Ovary (tissue), 9 donors: ENCODE results near the gene SEMA6C. TPM values are rescaled to one million over a fixed set of nuclear protein-coding genes. Genes with fewer than 3 reads are reported as not detected.
A peak's percentile ranks its signal among the peaks of the same experiment; 100 is the strongest.

Experiments
- DNase-seq, 5 donors: peaks; one replicate each; pipeline ENCODE4 v3.0.0-alpha.2; 2019 to 2020
- H3K27ac ChIP-seq, 2 donors: fragments of 200-600 bp; one replicate each; pipeline versions ENCODE4 v1.5.1 to v1.8.0; 2019 to 2022
- H3K27me3 ChIP-seq: fragments of 200-600 bp; one replicate; pipeline ENCODE4 v1.8.0; 2022
- H3K36me3 ChIP-seq: fragments of 200-600 bp; sonication (generic); one replicate; pipeline ENCODE4 v1.5.1; 2019
- H3K4me1 ChIP-seq: one replicate; pipeline ENCODE4 v1.8.1; 2013; ENCODE audit warnings: mild to moderate bottlenecking, moderate library complexity; ENCODE audit not compliant: insufficient read depth
- H3K4me3 ChIP-seq: fragments of 200-600 bp; sonication (generic); one replicate; pipeline ENCODE4 v1.5.1; 2017
- H3K9me3 ChIP-seq, 2 donors: fragments of 200-600 bp in 1 of 2; sonication (generic) in 1 of 2; one replicate each; pipeline versions ENCODE4 v1.5.1 to v1.8.1; 2013 to 2019; ENCODE audit warnings: mild to moderate bottlenecking in 1 of 2, moderate library complexity in 1 of 2
- CTCF ChIP-seq, 3 donors: fragments of 450-650 bp in 2 of 3; fragments of 200-600 bp in 1 of 3; IDR thresholded peaks; one replicate each; pipeline versions ENCODE4 v1.5.1 to v1.8.0; 2016 to 2022; ENCODE audit warnings: antibody characterized with exemption in 3 of 3, mild to moderate bottlenecking in 1 of 3
- EP300 ChIP-seq: sonication (generic); formaldehyde crosslinking; IDR thresholded peaks from one replicate; pipeline ENCODE4 v1.6.1; 2017; ENCODE audit warnings: antibody characterized with exemption
- POLR2A ChIP-seq: fragments of 450-650 bp; IDR thresholded peaks from one replicate; pipeline ENCODE4 v1.6.1; 2017; ENCODE audit warnings: antibody characterized with exemption, mild to moderate bottlenecking, moderate library complexity
- WGBS, 3 donors: extraction: QIAGEN DNeasy Blood & Tissue Kit in 1 of 3; methylation state at CpG; one replicate each; pipeline versions ENCODE4 v1.1.5 to v1.1.7; 2013 to 2017; 5-methylcytosine and 5-hydroxymethylcytosine counted together
- intact Hi-C, 4 donors: fragments of 100-400 bp; cut with DNase I; formaldehyde crosslinking; loops; one replicate each; pipeline versions ENCODE4 v1.11.0 to v1.15.1; 2022 to 2023
- polyA plus RNA-seq, 2 donors: library from polyadenylated mRNA; stranded (reverse); fragments of 200-250 nt in 1 of 2; fragments of 350-450 nt in 1 of 2; fragmentation: Illumina TruSeq in 1 of 2; extraction: RNeasy Lipid Tissue Mini Kit (QIAGEN cat#74804) in 1 of 2; gene quantifications; one replicate each; pipeline ENCODE4 v1.2.3, GENCODE V29; 2013 to 2014
- total RNA-seq, 7 donors: library from RNA; depleted of rRNA in 2 of 7; stranded (reverse); fragments of >200 nt in 2 of 7; fragmentation: NEBNext Ultra II Directional in 3 of 7; extraction: Animal tissue kit (Norgen Biotek cat#: 25700) in 3 of 7; gene quantifications; one replicate each; pipeline versions ENCODE4 v1.1.0 to v1.2.4, GENCODE V29; 2016 to 2023
- donor health status: DM: no; HTN: no; CAD: no; lungs with moderate emphysema.
- donor health status: DM: no; HTN: no; CAD: no.
- donor health status: Bipolar disorder and iron deficiency.
- donor health status: DM: yes; HTN: yes; CAD: no.
- donor health status: DM: no; HTN: no; CAD: no.
- donor health status: DM: yes; HTN: yes; CAD: no.

SEMA6C gene
- total and polyA plus RNA-seq, 9 donors, result 5.0 to 18.0 (median 13.4) TPM

GRCh38 chr1:151167116-151167515 lies 20.7 kb upstream of the SEMA6C start:
- no peak for DNase-seq
- H3K4me1 ChIP-seq, result peaks cover 7% of the 10 kb centered on the region
- no peaks in the 10 kb centered on the region for H3K9me3 ChIP-seq
- no peaks in the 10 kb centered on the region for H3K27me3 ChIP-seq
- WGBS, 3 donors, result 84 to 86% (median 85%) methylated on average over 6 of the region's 6 CpGs
- intact Hi-C loops, result no loop called here
- H3K27ac ChIP-seq, result no peak overlapping the region
- H3K4me3 ChIP-seq, result no peak overlapping the region
- no peak for TF ChIP-seq EP300
- TF ChIP-seq CTCF (IDR thresholded peaks at IDR 0.05), result no peak
- TF ChIP-seq POLR2A, result no peak
- H3K36me3 ChIP-seq, result no peaks in the 10 kb centered on the region

- H3K4me1 ChIP-seq, result peaks cover 7% of the 10 kb centered on the region
- TF ChIP-seq EP300, result no peak
- TF ChIP-seq POLR2A, result no peak
- TF ChIP-seq CTCF (IDR thresholded peaks at IDR 0.05), result no peak
- H3K9me3 ChIP-seq, result no peaks in the 10 kb centered on the region
- H3K36me3 ChIP-seq, result no peaks in the 10 kb centered on the region
- H3K27ac ChIP-seq, result no peak overlapping the region
- intact Hi-C loops, result no loop called here
- 3 to 4% (median 3%) methylated on average over 15 of the region's 15 CpGs for WGBS, 3 donors
- H3K27me3 ChIP-seq, result no peaks in the 10 kb centered on the region
- peak overlapping the region; percentile 64 for H3K4me3 ChIP-seq
- no peak for DNase-seq
Observed at GRCh38 chr1:151166505-151166956, 20.1 kb upstream of the SEMA6C start.

GRCh38 chr1:151165738-151166504 lies 19.5 kb upstream of the SEMA6C start, which contains the start of the genes LYSMD1 and SCNM1:
TSS of gene LYSMD1 (minus strand) at chr1:151165902. CDS start at chr1:151165258, 644 bp downstream.
TSS of gene SCNM1 (plus strand) at chr1:151166144. CDS start at chr1:151166153, 9 bp downstream.
- 0 to 1% (median 0%) methylated on average over 38 of the region's 38 CpGs for WGBS, 3 donors
- no peaks in the 10 kb centered on the region for H3K27me3 ChIP-seq
- no peaks in the 10 kb centered on the region for H3K9me3 ChIP-seq
- H3K4me1 ChIP-seq, result peaks cover 7% of the 10 kb centered on the region
- no peaks in the 10 kb centered on the region for H3K36me3 ChIP-seq
- H3K4me3 ChIP-seq, result peak within 1 kb of the TSS; percentile 64
- H3K27ac ChIP-seq, result peak within 1 kb of the TSS; percentile 83 to 87
- peak; percentile 95 to 97 (median 96) for DNase-seq
- intact Hi-C loops, result no loop called here
- TF ChIP-seq CTCF (IDR thresholded peaks at IDR 0.05) (peak in 1 of 3 donors; percentile 42), EP300 (peak; percentile 72), POLR2A (no peak)

- peak in 4 of 5 donors; percentile 69 to 73 (median 71) for DNase-seq
- H3K4me3 ChIP-seq, result peak overlapping the region; percentile 64
- H3K9me3 ChIP-seq, result no peaks in the 10 kb centered on the region
- intact Hi-C loops, result no loop called here
- H3K27me3 ChIP-seq, result no peaks in the 10 kb centered on the region
- peaks cover 7% of the 10 kb centered on the region for H3K4me1 ChIP-seq
- WGBS, 3 donors, result 1 to 3% (median 2%) methylated on average over 15 of the region's 15 CpGs
- no peak for TF ChIP-seq CTCF (IDR thresholded peaks at IDR 0.05)
- TF ChIP-seq POLR2A, result no peak
- no peak for TF ChIP-seq EP300
- peak overlapping the region; percentile 83 to 87 for H3K27ac ChIP-seq
- no peaks in the 10 kb centered on the region for H3K36me3 ChIP-seq
Observed at GRCh38 chr1:151165281-151165737, 18.9 kb upstream of the SEMA6C start.
